PFSK-1 (cell line): Measurements from ENCODE around the gene FOLR1.

Experiments
- FOXP2 ChIP-seq: optimal IDR thresholded peaks from 2 replicates; pipeline ENCODE3; 2011; ENCODE audit warnings: borderline replicate concordance, control low read depth, inconsistent platforms; ENCODE audit not compliant: insufficient read depth; ENCODE audit errors: extremely low read length, extremely low read depth
- POLR2AphosphoS5 ChIP-seq: IDR thresholded peaks from 2 replicates; pipeline ENCODE4 v1.6.1; 2012; ENCODE audit warnings: low read depth, mild to moderate bottlenecking, control low read depth, low read length, moderate library complexity
- SIN3A ChIP-seq: IDR thresholded peaks from 2 replicates; pipeline ENCODE4 v1.6.1; 2012; ENCODE audit warnings: mild to moderate bottlenecking, low read length, moderate library complexity, borderline replicate concordance; ENCODE audit not compliant: insufficient read depth
- TAF1 ChIP-seq: IDR thresholded peaks from 2 replicates; pipeline ENCODE4 v1.6.1; 2012; ENCODE audit warnings: low read length, control low read depth, borderline replicate concordance; ENCODE audit not compliant: insufficient read depth
- TF ChIP-seq, protein P1 (sequence below), 2 experiments: IDR thresholded peaks; 2 replicates each; pipeline versions ENCODE4 v1.6.1 to v1.8.0; 2011 to 2012; ENCODE audit warnings: low read depth in 2 of 2, low read length in 2 of 2, control low read depth in 1 of 2, inconsistent platforms in 1 of 2, mild to moderate bottlenecking in 1 of 2, moderate library complexity in 1 of 2; ENCODE audit not compliant: insufficient read depth in 1 of 2

FOLR1 gene

DNA sequence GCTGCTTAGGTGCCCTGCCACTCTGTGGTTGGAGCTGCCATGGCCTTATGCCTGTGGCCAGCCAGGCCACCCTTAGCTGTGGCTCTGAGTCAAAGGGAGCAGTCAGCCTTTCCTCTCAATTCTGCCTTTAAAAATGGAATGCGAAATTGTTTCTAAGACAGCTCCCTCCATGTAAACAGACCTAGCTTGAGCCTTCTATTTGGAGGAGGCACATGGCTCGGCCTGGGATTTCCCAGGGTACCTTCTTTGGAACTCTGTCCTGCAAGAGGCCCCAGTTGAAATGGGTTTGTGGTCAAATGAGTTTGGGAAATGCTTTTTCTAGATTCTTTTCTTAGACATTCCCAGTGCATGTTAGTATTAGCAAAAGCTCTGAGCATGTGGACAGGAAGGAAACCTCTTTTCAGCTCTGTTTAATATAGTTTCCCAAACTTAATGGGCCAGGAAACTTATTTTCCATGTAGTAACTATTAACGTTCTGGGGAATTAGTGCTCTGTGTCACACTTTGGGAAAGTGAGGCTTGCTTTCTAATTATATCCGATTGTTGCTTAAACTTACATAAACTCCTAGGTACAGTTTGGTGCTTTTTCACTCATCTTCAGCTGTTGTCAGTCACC lies 44.2 kb downstream of the FOLR1 start:
- TF ChIP-seq, protein P1, sequence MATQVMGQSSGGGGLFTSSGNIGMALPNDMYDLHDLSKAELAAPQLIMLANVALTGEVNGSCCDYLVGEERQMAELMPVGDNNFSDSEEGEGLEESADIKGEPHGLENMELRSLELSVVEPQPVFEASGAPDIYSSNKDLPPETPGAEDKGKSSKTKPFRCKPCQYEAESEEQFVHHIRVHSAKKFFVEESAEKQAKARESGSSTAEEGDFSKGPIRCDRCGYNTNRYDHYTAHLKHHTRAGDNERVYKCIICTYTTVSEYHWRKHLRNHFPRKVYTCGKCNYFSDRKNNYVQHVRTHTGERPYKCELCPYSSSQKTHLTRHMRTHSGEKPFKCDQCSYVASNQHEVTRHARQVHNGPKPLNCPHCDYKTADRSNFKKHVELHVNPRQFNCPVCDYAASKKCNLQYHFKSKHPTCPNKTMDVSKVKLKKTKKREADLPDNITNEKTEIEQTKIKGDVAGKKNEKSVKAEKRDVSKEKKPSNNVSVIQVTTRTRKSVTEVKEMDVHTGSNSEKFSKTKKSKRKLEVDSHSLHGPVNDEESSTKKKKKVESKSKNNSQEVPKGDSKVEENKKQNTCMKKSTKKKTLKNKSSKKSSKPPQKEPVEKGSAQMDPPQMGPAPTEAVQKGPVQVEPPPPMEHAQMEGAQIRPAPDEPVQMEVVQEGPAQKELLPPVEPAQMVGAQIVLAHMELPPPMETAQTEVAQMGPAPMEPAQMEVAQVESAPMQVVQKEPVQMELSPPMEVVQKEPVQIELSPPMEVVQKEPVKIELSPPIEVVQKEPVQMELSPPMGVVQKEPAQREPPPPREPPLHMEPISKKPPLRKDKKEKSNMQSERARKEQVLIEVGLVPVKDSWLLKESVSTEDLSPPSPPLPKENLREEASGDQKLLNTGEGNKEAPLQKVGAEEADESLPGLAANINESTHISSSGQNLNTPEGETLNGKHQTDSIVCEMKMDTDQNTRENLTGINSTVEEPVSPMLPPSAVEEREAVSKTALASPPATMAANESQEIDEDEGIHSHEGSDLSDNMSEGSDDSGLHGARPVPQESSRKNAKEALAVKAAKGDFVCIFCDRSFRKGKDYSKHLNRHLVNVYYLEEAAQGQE (IDR thresholded peaks at IDR 0.05; ENCODE audit: insufficient read depth in 1 of 2, low read depth in 2 of 2, low read length in 2 of 2) = no peak
- TF ChIP-seq SIN3A (no peak), FOXP2 (no peak), TAF1 (no peak), POLR2AphosphoS5 (no peak)

DNA sequence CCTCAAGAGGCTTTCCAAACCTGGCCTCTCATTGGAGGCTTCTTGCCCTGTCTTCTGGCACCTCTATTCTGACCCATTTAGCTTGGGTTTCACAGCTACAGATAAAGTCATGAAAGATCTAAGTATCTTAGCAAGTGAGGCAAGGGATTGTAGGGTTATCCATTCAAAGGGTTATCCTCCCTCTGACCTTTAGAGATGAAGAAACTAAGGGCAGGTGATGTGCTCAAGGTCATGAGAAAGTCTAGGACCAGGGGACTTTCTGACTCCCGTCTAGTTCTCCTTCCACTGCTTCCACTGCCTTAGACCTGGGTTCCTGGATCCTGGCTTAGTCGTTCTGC lies 44.8 kb downstream of the FOLR1 start:
- no peak for TF ChIP-seq TAF1
- no peak for TF ChIP-seq SIN3A
- TF ChIP-seq POLR2AphosphoS5 = no peak
- TF ChIP-seq, protein P1 (IDR thresholded peaks at IDR 0.05; ENCODE audit: insufficient read depth in 1 of 2, low read depth in 2 of 2, low read length in 2 of 2) = no peak
- TF ChIP-seq FOXP2 = no peak

DNA sequence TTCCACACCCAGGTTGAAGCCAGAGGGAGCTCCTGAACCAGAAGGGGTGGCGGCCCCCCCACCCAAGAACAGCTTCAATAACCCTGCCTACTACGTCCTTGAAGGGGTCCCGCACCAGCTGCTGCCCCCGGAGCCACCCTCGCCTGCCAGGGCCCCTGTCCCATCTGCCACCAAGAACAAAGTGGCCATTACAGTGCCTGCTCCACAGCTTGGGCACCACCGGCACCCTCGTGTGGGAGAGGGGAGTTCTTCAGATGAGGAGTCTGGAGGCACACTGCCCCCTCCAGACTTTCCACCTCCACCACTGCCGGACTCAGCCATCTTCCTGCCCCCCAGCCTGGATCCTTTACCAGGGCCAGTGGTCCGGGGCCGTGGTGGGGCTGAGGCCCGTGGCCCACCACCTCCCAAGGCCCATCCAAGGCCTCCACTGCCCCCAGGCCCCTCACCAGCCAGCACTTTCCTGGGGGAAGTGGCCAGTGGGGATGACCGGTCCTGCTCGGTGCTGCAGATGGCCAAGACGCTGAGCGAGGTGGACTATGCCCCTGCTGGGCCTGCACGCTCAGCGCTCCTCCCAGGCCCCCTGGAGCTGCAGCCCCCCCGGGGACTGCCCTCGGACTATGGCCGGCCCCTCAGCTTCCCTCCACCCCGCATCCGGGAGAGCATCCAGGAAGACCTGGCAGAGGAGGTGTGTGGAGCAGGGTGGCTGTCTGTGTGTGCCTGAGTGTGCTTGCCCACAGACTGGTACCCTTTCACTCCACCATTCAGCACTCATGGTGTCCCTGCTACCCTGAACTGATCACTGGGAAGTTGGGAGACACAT lies 45.4 kb downstream of the FOLR1 start:
- TF ChIP-seq FOXP2 (no peak), POLR2AphosphoS5 (no peak), TAF1 (no peak), SIN3A (no peak)
- TF ChIP-seq, protein P1 (IDR thresholded peaks at IDR 0.05; ENCODE audit: insufficient read depth in 1 of 2, low read depth in 2 of 2, low read length in 2 of 2) = no peak

DNA sequence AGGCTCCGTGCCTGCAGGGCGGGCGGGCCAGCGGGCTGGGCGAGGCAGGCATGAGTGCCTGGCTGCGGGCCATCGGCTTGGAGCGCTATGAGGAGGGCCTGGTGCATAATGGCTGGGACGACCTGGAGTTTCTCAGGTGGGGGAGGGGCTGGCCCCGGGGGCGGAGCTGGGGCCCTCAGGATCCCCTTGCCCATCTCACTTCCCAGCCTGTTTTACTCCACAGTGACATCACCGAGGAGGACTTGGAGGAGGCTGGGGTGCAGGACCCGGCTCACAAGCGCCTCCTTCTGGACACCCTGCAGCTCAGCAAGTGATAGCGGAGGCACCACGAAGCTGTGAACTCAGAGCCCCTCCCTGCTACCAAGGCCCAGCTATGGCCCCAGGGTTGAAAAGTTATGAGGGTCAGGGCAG lies 46.1 kb downstream of the FOLR1 start:
- TF ChIP-seq POLR2AphosphoS5 (no peak), SIN3A (no peak), FOXP2 (no peak), TAF1 (no peak)
- TF ChIP-seq, protein P1 (IDR thresholded peaks at IDR 0.05; ENCODE audit: insufficient read depth in 1 of 2, low read depth in 2 of 2, low read length in 2 of 2) = no peak
